T-helper 2 cell treated with Interferon-gamma antibody and Interleukin-4, amounts not matched to agents 5 μg/mL and 100 μg/mL, for 36 hours (primary cell): ENCODE measurements around the gene LRRK1.

Experiments
- DNase-seq: peaks from one replicate; pipeline ENCODE4 v3.0.0; 2021; ENCODE audit warnings: low spot score
- H3K27ac Mint-ChIP-seq: one replicate; pipeline ENCODE4 v1.8.0; 2021; ENCODE audit warnings: mild to moderate bottlenecking, mixed read lengths
- H3K27me3 Mint-ChIP-seq: one replicate; pipeline ENCODE4 v1.8.0; 2021; ENCODE audit warnings: low read depth, mixed read lengths
- H3K36me3 Mint-ChIP-seq: one replicate; pipeline ENCODE4 v1.8.0; 2021; ENCODE audit warnings: low read depth, mixed read lengths
- H3K4me1 Mint-ChIP-seq: one replicate; pipeline ENCODE4 v1.8.0; 2021; ENCODE audit warnings: low read depth, mixed read lengths
- H3K4me3 Mint-ChIP-seq: one replicate; pipeline ENCODE4 v1.8.0; 2022; ENCODE audit warnings: mild to moderate bottlenecking, moderate library complexity, mixed read lengths
- H3K9me3 Mint-ChIP-seq: one replicate; pipeline ENCODE4 v1.8.0; 2021; ENCODE audit warnings: mixed read lengths

Gene LRRK1

DNA sequence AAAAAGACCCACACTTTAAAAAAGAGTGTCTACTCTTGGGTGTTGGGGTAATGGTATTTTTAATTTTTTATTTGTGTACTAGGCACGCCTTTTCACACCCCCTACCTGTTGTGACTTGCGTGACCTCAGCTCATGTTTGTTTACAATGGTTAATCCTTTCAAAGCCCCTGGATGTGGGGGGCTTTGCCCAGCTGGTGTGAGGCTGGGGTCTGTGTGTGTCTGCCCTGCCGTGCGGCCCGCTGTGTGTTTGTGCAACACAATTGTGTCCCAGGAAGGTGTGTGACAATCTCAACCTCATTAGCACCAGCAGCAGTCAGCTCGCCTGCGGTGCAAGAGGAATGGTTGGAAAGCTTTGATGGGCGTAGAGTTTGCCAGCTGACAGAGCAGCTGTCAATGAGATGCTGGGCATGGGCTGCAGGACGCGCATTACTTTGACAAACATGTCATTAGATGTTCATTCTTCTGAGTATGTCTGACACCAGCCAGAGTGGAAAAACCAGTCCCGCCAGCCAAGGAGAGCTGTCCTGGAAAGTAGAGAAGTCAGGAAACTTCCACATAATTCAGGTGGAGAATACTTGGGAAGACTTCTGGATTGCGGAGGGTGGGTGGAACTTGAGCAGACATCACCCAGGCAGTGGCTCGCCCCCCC is 9.6 kb downstream of the LRRK1 start:
- H3K9me3 Mint-ChIP-seq, result no peaks in the 10 kb centered on the region
- H3K4me1 Mint-ChIP-seq, result no peaks in the 10 kb centered on the region
- H3K36me3 Mint-ChIP-seq, result no peaks in the 10 kb centered on the region
- no peak for DNase-seq
- H3K27ac Mint-ChIP-seq, result no peak overlapping the region
- peaks cover 11% of the 10 kb centered on the region for H3K27me3 Mint-ChIP-seq
- H3K4me3 Mint-ChIP-seq, result no peak overlapping the region

DNA sequence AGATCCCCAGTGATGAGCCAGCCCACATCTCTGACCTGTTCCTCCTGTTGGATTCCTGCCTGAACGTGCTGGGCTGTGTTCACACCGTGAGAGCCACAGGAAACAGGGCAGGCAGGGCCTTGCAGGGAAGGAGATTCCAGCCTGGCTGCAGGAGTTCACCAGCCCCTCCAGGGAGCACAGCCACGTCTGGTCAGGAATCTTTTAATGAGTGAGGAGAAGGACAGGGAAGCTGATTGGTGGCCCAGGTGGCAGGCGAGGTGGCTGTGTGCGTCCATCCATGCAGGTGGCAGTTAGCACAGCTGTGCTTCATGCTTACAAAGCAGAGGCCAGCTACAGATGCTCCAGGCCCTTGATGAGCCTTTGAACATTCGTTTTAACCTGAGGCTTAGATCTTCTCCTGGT is 10.5 kb downstream of the LRRK1 start:
- Mint-ChIP-seq H3K4me1 (no peaks in the 10 kb centered on the region), H3K9me3 (no peaks in the 10 kb centered on the region), H3K4me3 (no peak overlapping the region), H3K27me3 (peaks cover 9% of the 10 kb centered on the region), H3K36me3 (no peaks in the 10 kb centered on the region), H3K27ac (no peak overlapping the region)
- no peak for DNase-seq

DNA sequence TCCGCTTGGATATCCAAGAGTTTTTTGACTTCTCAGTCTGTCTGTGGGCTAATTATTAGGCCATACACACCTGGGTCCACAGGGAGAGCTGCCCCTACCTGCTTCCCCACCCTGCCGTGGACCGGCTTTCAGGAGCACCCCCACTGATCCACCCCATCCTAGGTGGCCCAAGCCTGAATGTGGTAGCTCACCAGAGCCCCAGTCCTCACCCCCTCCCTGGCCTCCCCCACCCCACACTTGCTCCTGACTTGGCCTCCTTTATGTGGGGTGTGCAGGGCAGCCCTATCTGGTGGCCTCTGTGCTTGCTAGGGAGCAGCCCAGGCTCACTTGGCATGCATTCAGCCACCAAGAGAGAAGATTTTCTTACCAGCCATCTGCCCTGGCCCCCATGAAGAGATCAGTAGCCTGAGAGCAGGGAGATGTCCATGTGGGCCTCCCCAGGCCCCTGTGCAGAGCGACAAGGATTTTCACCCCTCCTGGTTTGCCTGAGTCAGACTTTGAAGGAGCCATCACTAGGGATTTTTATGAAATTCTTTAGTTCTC is 11.2 kb downstream of the LRRK1 start:
- Mint-ChIP-seq H3K27me3 (peaks cover 9% of the 10 kb centered on the region), H3K9me3 (no peaks in the 10 kb centered on the region), H3K4me1 (no peaks in the 10 kb centered on the region), H3K4me3 (no peak overlapping the region), H3K27ac (no peak overlapping the region), H3K36me3 (no peaks in the 10 kb centered on the region)
- no peak for DNase-seq

DNA sequence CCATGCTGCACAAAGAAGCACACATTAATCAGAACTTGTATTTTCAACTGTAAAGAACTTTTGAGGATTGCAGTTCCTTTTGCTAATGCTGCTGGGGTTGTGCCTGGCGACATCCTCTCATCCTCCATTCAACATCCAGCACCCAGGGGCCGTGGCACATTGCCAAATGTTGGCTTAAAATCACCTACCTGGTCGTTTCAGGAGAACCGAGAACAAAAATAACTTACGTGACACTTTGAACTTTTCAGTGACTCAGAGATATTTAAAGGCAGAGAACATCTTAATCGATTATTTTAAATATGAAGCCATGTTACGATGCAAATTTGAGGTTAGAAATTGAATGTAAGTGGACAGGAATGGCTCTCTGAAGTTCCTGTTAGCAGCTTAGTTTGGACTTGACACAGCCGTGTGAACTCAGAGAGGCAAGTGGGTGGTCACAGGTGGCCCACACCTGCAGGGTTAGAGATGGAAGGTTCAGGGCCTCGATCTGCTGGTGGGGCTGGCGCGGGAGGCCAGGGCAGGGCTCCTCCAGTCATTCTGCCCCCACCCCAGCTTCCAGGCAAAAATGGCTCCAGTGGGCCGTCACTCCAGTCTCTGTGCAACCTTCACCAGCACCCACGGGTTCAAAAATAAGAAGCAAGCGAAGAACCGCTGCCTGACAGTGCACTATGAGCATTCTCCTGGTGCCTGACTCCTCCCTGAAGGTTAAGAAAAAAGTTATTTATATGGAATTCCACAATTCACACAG is 12.2 kb downstream of the LRRK1 start:
- Mint-ChIP-seq H3K4me1 (no peaks in the 10 kb centered on the region), H3K36me3 (no peaks in the 10 kb centered on the region), H3K27ac (no peak overlapping the region), H3K27me3 (peaks cover 12% of the 10 kb centered on the region), H3K4me3 (no peak overlapping the region), H3K9me3 (no peaks in the 10 kb centered on the region)
- no peak for DNase-seq

DNA sequence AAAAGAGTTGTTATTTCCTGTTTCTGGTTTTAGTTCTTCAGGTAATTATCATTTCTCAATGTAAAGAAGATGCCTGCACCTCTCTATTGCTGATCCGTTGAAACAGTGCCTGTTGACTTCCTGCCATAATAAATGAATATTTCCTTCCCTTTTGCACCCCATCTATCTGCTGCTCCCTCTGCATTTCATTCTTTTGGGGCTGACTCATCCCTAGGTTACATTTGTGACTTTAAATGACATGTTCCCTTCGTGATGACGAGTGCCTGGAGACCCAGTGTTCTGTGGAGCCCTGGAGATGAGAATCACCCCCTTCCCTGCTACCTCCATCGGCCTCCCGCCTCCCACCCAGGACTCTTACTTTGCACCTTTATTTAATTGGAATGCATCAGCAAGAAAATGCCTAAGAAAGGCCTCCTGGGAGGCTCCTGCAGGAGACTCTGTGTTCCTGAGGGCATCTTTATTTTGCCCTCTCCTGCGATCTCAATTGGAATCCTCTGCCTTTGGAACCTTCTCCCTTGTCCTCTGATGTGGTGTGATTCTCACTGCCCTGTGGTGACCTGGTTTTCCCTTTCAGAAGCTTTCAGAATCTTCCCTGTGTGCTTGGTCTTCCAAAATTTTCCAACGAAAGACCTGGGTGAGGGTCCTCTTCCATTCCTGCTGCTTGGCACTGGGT is 13.7 kb downstream of the LRRK1 start:
- Mint-ChIP-seq H3K4me3 (no peak overlapping the region), H3K36me3 (no peaks in the 10 kb centered on the region), H3K4me1 (no peaks in the 10 kb centered on the region), H3K27me3 (peaks cover 12% of the 10 kb centered on the region), H3K27ac (no peak overlapping the region), H3K9me3 (no peaks in the 10 kb centered on the region)
- no peak for DNase-seq

DNA sequence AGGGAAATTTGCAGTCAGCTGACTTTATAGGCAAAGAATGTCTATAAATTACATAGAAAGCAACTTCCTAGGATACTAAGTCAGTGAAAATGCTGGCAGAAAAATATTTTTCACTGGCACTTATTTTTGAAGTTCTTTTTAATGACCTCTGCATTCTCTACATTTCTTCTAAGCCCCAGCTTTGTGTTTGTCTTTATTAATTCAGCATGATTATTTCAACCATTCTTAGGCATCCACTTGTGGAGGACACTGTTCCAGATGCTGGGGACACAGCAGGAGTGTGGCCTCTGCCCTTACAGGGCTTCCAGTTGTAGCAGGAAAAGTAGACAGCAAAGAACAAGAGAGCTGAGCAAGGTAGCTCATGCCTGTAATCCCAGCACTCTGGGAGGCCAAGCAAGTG is 15.0 kb downstream of the LRRK1 start:
- no peak for DNase-seq
- H3K27me3 Mint-ChIP-seq, result peaks cover 12% of the 10 kb centered on the region
- no peaks in the 10 kb centered on the region for H3K9me3 Mint-ChIP-seq
- H3K36me3 Mint-ChIP-seq, result no peaks in the 10 kb centered on the region
- no peak overlapping the region for H3K27ac Mint-ChIP-seq
- no peaks in the 10 kb centered on the region for H3K4me1 Mint-ChIP-seq
- H3K4me3 Mint-ChIP-seq, result no peak overlapping the region

DNA sequence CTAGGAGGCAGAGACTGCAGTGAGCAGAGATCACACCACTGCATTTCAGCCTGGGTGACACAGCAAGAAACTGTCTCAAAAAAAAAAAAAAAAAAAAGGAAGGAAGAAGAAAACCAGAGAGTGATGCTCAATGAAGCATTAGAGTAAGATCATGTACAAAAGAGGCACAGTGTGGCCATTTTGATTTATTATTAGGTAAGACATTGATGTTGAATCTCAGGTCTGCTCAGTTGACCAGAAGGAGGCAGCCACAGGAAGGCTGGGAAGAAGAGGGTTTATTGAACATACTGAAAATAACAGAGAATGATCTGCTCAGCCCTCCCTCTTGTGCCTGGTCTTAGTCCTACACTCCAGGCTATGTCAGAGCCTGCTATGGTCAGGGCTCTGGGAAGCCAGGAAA is 15.6 kb downstream of the LRRK1 start:
- H3K9me3 Mint-ChIP-seq, result no peaks in the 10 kb centered on the region
- H3K27ac Mint-ChIP-seq, result no peak overlapping the region
- no peak for DNase-seq
- H3K4me3 Mint-ChIP-seq, result no peak overlapping the region
- peaks cover 12% of the 10 kb centered on the region for H3K27me3 Mint-ChIP-seq
- no peaks in the 10 kb centered on the region for H3K36me3 Mint-ChIP-seq
- no peaks in the 10 kb centered on the region for H3K4me1 Mint-ChIP-seq

DNA sequence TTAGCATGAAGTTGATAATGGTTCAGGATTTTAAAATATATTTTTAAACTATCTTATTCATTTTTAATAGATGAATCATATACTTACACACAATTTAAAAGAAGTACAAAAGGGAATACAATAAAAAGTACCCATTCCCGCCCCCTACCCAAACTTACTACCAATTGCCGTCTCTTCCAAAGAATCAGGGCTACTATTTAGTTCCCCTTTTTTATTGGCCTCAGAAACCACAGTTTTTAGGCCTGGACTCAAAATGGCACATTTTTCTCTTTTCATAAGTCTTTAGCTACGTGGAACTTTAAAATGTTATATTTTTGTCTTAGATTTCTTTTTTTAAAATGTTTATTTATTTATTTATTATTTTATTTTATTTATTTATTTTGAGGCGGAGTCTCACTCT is 18.0 kb downstream of the LRRK1 start:
- Mint-ChIP-seq H3K9me3 (no peaks in the 10 kb centered on the region), H3K4me1 (no peaks in the 10 kb centered on the region), H3K27me3 (peaks cover 11% of the 10 kb centered on the region), H3K4me3 (no peak overlapping the region), H3K36me3 (no peaks in the 10 kb centered on the region), H3K27ac (no peak overlapping the region)
- DNase-seq, result no peak

DNA sequence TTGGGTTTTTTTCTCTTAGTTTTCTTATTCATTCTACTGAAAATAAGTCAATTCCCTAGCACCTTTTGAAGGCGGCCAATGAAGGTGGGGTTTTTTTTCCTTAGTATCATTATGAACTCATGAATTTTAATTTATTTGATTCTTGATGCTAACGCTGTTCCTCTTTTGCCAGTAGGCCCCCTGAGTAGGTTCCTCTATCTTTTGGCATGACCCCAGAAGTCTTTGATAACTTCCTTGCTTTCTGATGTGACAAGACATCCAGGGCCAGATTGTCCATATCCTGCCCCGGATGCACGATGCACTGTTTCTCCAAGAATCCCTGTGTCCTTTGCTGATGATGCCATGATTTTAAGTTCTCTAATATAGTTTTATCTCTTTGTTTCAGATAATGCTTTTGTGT is 20.6 kb downstream of the LRRK1 start:
- Mint-ChIP-seq H3K36me3 (no peaks in the 10 kb centered on the region), H3K4me1 (no peaks in the 10 kb centered on the region), H3K27ac (no peak overlapping the region), H3K9me3 (no peaks in the 10 kb centered on the region), H3K27me3 (peaks cover 3% of the 10 kb centered on the region), H3K4me3 (no peak overlapping the region)
- no peak for DNase-seq

DNA sequence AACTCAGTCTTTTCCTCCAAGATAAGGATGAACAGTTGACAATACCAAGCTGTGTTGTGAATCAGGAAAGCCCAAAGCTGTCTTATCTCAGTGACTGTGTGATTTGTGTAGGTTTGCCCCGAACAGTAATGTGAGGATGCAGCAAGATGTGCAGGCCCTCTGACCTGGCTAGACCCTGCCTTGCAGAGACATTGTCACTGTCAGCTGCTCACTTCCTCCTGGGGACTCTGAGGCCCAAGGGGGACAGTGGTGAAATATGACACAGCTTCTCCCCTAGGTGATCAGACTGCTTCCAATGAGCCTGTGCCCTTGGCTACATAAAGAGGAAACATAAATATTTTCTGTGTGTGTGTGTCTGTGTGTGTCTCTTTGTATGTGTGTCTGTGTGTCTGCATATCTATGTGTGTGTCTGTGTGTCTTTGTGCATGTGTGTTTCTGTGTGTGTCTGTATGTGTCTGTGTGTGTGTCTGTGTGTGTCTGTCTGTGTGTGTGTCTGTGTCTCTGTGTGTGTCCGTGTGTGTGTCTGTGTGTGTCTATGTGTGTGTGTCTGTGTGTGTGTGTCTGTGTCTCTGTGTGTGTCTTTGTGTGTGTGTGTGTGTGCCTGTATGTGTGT is 21.7 kb downstream of the LRRK1 start:
- peaks cover 3% of the 10 kb centered on the region for H3K27me3 Mint-ChIP-seq
- H3K9me3 Mint-ChIP-seq, result no peaks in the 10 kb centered on the region
- H3K4me3 Mint-ChIP-seq, result no peak overlapping the region
- DNase-seq, result no peak
- no peak overlapping the region for H3K27ac Mint-ChIP-seq
- no peaks in the 10 kb centered on the region for H3K4me1 Mint-ChIP-seq
- no peaks in the 10 kb centered on the region for H3K36me3 Mint-ChIP-seq

DNA sequence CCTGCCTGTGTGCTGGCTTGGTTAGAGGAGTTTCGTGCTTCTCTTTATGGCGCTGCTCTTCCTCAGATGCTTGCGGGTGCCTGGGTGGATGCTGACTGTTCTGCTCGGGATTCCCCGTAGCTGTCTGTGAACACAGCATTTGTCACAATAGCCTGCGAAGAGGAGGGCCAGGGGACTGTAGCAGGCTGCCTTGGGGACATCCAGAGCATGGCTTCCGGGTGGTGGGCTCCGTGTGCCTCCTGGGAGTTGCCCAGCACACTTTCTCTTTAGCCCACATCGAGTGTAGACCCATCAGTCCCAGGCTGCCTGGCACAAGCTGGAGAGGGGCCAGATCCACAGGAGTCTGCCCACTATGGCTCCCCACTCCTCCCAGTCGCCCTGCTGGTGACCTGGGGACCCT is 22.4 kb downstream of the LRRK1 start:
- H3K36me3 Mint-ChIP-seq, result no peaks in the 10 kb centered on the region
- no peaks in the 10 kb centered on the region for H3K27me3 Mint-ChIP-seq
- H3K4me1 Mint-ChIP-seq, result no peaks in the 10 kb centered on the region
- no peak overlapping the region for H3K27ac Mint-ChIP-seq
- DNase-seq, result no peak
- no peak overlapping the region for H3K4me3 Mint-ChIP-seq
- no peaks in the 10 kb centered on the region for H3K9me3 Mint-ChIP-seq

DNA sequence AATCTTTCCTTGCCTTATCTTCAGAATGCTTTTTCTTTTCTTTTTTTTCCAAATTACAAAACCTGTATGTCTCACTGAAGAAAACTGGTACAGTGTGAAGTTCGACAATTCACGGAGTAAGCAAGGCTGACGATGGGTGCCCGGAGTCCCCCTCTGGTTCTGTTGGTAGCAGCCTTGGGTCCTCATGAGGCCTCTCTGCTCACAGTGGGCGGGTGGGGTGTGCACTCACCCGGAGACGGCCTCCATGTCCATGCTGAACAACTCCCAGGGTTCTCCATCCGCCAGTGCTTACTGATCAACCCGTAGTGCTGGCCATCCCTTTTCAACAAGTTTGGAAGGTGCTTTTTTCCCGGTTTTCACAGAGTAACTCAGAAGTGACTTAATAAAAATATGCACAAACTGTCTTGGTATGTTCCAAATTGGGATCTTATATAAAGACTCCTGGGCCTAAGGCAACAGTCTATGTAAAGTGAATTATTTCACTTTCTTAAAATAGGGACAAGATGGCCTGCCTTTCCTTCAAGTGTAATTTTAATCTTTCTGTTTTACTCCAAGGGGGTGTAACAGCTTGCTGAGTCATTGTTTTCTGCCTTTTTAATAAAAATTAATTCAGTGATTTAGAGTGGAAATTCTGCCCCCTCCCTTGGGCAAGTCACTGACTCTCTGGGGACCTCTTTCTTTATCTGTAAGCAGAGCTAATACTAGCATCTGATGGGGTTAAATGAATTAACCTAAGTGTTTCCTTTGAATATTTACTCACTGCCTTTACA is 23.7 kb downstream of the LRRK1 start:
- H3K4me1 Mint-ChIP-seq, result no peaks in the 10 kb centered on the region
- H3K9me3 Mint-ChIP-seq, result no peaks in the 10 kb centered on the region
- H3K27me3 Mint-ChIP-seq, result no peaks in the 10 kb centered on the region
- DNase-seq, result no peak
- H3K4me3 Mint-ChIP-seq, result no peak overlapping the region
- no peaks in the 10 kb centered on the region for H3K36me3 Mint-ChIP-seq
- H3K27ac Mint-ChIP-seq, result no peak overlapping the region

DNA sequence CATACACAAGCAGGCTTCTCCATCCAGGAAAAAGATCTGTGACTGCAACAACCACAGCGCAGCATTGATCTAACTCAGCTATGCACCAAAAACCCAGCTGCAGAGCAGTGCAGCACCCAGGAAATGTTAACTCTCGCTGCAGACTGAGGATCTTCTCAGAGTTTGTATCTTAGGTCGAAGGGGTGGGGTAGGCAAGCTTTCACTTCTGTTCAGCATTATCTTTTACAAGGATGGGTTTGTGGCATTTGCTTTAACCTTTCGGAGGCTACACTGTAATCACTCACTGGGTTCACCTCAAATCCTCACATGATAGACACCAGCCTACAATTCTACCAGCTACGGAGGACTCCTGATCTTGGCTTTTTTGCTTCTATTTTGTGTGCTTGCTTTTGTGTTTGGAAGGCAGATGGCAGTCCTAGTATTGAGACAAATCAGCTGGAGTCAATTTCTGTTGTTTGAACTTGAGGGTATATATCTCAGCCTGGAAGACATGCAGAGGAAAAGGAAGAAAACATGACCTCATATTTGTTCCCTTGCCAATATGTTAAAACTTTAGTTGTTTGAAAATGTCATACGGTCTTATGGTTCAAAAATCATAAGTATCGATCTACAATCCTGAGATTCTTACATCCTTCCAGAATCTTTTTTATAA is 25.2 kb downstream of the LRRK1 start:
- no peaks in the 10 kb centered on the region for H3K36me3 Mint-ChIP-seq
- DNase-seq, result no peak
- peaks cover 5% of the 10 kb centered on the region for H3K27me3 Mint-ChIP-seq
- H3K4me1 Mint-ChIP-seq, result no peaks in the 10 kb centered on the region
- H3K4me3 Mint-ChIP-seq, result no peak overlapping the region
- no peak overlapping the region for H3K27ac Mint-ChIP-seq
- no peaks in the 10 kb centered on the region for H3K9me3 Mint-ChIP-seq
